Measurements from ENCODE around the gene MTMR1.

MTMR1 gene

GRCh38 chrX:150763810-150764209 is 70.6 kb downstream of the MTMR1 start:
- DNase-seq, result no peak

- no peak for DNase-seq
Measured at GRCh38 chrX:150765237-150765636, 72.0 kb downstream of the MTMR1 start.

GRCh38 chrX:150765782-150766350 is 72.7 kb downstream of the MTMR1 start:
- no peak for DNase-seq

- no peak for DNase-seq
Measured at GRCh38 chrX:150766351-150767044, 73.3 kb downstream of the MTMR1 start.

GRCh38 chrX:150767045-150767395 is 73.8 kb downstream of the MTMR1 start:
- DNase-seq, result peak; percentile 60

GRCh38 chrX:150767475-150768131 is 74.4 kb downstream of the MTMR1 start:
- DNase-seq, result no peak

- DNase-seq, result no peak
Measured at GRCh38 chrX:150768132-150768485, 74.9 kb downstream of the MTMR1 start.

GRCh38 chrX:150768580-150769190 is 75.5 kb downstream of the MTMR1 start:
- no peak for DNase-seq

- no peak for DNase-seq
Measured at GRCh38 chrX:150769408-150769807, 76.2 kb downstream of the MTMR1 start.

- no peak for DNase-seq
Measured at GRCh38 chrX:150770623-150771022, 77.4 kb downstream of the MTMR1 start.

- DNase-seq, result no peak
Measured at GRCh38 chrX:150771116-150771515, 77.9 kb downstream of the MTMR1 start.

- DNase-seq, result peak; percentile 66
Measured at GRCh38 chrX:150772150-150772970, 79.2 kb downstream of the MTMR1 start.

GRCh38 chrX:150773117-150773516 is 79.9 kb downstream of the MTMR1 start:
- no peak for DNase-seq

GRCh38 chrX:150773634-150774033 is 80.4 kb downstream of the MTMR1 start:
- DNase-seq, result no peak

GRCh38 chrX:150774798-150775568 is 81.8 kb downstream of the MTMR1 start:
- DNase-seq, result no peak

- no peak for DNase-seq
Measured at GRCh38 chrX:150775569-150776350, 82.6 kb downstream of the MTMR1 start.

- no peak for DNase-seq
Measured at GRCh38 chrX:150777328-150777992, 84.3 kb downstream of the MTMR1 start.

GRCh38 chrX:150779385-150779784 is 86.2 kb downstream of the MTMR1 start:
- DNase-seq, result no peak

GRCh38 chrX:150781677-150782076 is 88.5 kb downstream of the MTMR1 start:
- no peak for DNase-seq

- DNase-seq, result no peak
Measured at GRCh38 chrX:150790021-150790420, 96.8 kb downstream of the MTMR1 start.

GRCh38 chrX:150792949-150793527 is 99.8 kb downstream of the MTMR1 start:
- no peak for DNase-seq

Data from hematopoietic multipotent progenitor cell treated with erythropoietin and hydrocortisone succinate and interleukin-3 and kit ligand, for 8 days (in vitro differentiated cells).